ENCODE results near the gene CACNA2D4. TPM values are rescaled to one million over a fixed set of nuclear protein-coding genes. Genes with fewer than 3 reads are reported as not detected.
A peak's percentile ranks its signal among the peaks of the same experiment; 100 is the strongest.

Gene CACNA2D4, protein sequence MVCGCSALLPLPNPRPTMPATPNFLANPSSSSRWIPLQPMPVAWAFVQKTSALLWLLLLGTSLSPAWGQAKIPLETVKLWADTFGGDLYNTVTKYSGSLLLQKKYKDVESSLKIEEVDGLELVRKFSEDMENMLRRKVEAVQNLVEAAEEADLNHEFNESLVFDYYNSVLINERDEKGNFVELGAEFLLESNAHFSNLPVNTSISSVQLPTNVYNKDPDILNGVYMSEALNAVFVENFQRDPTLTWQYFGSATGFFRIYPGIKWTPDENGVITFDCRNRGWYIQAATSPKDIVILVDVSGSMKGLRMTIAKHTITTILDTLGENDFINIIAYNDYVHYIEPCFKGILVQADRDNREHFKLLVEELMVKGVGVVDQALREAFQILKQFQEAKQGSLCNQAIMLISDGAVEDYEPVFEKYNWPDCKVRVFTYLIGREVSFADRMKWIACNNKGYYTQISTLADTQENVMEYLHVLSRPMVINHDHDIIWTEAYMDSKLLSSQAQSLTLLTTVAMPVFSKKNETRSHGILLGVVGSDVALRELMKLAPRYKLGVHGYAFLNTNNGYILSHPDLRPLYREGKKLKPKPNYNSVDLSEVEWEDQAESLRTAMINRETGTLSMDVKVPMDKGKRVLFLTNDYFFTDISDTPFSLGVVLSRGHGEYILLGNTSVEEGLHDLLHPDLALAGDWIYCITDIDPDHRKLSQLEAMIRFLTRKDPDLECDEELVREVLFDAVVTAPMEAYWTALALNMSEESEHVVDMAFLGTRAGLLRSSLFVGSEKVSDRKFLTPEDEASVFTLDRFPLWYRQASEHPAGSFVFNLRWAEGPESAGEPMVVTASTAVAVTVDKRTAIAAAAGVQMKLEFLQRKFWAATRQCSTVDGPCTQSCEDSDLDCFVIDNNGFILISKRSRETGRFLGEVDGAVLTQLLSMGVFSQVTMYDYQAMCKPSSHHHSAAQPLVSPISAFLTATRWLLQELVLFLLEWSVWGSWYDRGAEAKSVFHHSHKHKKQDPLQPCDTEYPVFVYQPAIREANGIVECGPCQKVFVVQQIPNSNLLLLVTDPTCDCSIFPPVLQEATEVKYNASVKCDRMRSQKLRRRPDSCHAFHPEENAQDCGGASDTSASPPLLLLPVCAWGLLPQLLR
- total RNA-seq, result 7.0 TPM
- long read RNA-seq, partial matches to known transcripts, result 1 of 3 reads
- long read RNA-seq, other reads (novel, unspliced or antisense), result 1 of 3 reads

DNA sequence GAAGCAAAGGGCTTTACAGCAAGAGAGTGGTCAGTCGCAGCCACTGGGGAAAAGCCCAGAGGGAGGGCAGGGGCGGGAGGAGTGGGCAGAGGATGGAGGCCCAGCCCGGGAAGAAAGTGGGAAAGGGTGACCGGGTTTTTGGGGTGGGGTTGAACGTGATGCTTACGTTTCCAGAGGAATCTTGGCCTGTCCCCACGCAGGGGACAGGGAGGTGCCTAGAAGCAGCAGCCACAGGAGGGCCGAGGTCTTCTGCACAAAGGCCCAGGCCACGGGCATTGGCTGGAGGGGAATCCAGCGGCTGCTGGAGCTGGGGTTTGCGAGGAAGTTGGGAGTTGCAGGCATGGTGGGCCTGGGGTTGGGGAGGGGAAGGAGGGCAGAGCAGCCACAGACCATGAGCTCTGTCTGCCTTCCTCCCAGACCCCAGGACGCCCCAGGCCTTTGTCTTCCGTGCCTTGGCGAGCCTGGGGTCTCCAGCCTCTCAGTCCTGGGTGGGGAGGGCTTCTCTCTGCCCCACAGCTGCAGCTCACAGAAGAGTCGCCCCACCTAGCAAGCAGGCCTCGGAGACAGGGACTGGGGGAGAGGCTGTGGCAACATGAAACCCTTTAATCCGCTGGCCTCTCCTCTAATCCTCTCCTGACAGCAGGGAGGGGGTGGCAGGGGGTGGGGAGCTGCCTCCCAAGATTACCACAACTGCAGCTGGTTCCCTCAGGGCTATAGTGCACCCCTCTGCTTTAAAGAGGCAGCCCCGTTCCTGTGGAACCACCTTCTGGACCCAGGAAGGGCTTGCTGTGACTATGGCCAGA is at the start of gene CACNA2D4:
CACNA2D4 (minus strand) TSS at position 572 of the 803 bp plus-strand sequence; CDS start at position 393, 179 bp downstream.
- peak in 1 of 2 donors; percentile 2 for ATAC-seq
- Histone ChIP-seq H3K36me3 (no peaks in the 10 kb centered on the region), H3K9me3 (no peaks in the 10 kb centered on the region), H3K4me3 (peak within 1 kb of the TSS; percentile 45), H3K27me3 (ENCODE audit: low read depth) (no peaks in the 10 kb centered on the region), H3K4me1 (peaks cover 4% of the 10 kb centered on the region), H3K27ac (peak within 1 kb of the TSS; percentile 77)
- DNase-seq, result peak; percentile 51
- intact Hi-C loops (cut with DNase I), result no loop called here
- TF ChIP-seq CTCF (IDR thresholded peaks at IDR 0.05), result no peak

GRCh38 chr12:1966561-1967226 is 48.2 kb upstream of the CACNA2D4 start:
- no peaks in the 10 kb centered on the region for H3K9me3 ChIP-seq
- ATAC-seq, result no peak
- intact Hi-C loops (cut with DNase I), result no loop called here
- H3K4me3 ChIP-seq, result no peak overlapping the region
- peaks cover 57% of the 10 kb centered on the region for H3K36me3 ChIP-seq
- no peak for TF ChIP-seq CTCF (IDR thresholded peaks at IDR 0.05)
- H3K4me1 ChIP-seq, result no peaks in the 10 kb centered on the region
- H3K27me3 ChIP-seq (ENCODE audit: low read depth), result no peaks in the 10 kb centered on the region
- H3K27ac ChIP-seq, result no peak overlapping the region
- no peak for DNase-seq

DNA sequence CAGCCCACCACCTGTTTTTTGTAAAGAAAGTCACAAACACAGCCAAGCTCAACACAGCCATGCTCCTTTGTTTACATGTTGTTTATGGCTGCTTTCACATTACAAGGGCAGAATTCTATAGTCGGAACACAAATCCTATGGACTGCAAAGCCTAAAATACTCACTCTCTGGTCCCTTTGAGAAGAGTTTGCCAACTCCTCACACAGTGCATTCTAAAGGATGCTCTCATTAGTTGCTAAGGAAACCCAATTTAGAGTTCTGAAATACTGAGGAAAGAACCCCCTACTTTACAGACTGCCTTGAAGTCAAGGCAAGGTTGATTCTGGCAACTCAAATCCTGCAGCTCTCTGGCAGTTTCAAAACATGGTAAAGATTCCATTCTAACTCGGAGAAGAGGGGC is 47.5 kb upstream of the CACNA2D4 start:
- TF ChIP-seq CTCF (IDR thresholded peaks at IDR 0.05), result no peak
- no peaks in the 10 kb centered on the region for H3K27me3 ChIP-seq (ENCODE audit: low read depth)
- DNase-seq (no peak), ATAC-seq (no peak)
- peaks cover 64% of the 10 kb centered on the region for H3K36me3 ChIP-seq
- intact Hi-C loops (cut with DNase I), result no loop called here
- H3K4me1 ChIP-seq, result no peaks in the 10 kb centered on the region
- H3K9me3 ChIP-seq, result no peaks in the 10 kb centered on the region
- no peak overlapping the region for H3K4me3 ChIP-seq
- no peak overlapping the region for H3K27ac ChIP-seq

- Histone ChIP-seq H3K4me3 (no peak overlapping the region), H3K9me3 (no peaks in the 10 kb centered on the region), H3K27ac (no peak overlapping the region), H3K27me3 (ENCODE audit: low read depth) (no peaks in the 10 kb centered on the region), H3K36me3 (peaks cover 61% of the 10 kb centered on the region), H3K4me1 (no peaks in the 10 kb centered on the region)
- no peak for TF ChIP-seq CTCF (IDR thresholded peaks at IDR 0.05)
- no peak for DNase-seq
- intact Hi-C loops (cut with DNase I), result no loop called here
- ATAC-seq, result no peak
Observed at GRCh38 chr12:1962051-1963020, 43.9 kb upstream of the CACNA2D4 start.
